GM18520 (cell line): ENCODE data around the gene CLIP1.

ENCODE experiments used
- ATAC-seq: cut with Tn5 transposase; IDR thresholded peaks from one replicate; pipeline ENCODE4 v1.9.1; 2021; ENCODE audit not compliant: unreplicated experiment

The CLIP1 gene

DNA sequence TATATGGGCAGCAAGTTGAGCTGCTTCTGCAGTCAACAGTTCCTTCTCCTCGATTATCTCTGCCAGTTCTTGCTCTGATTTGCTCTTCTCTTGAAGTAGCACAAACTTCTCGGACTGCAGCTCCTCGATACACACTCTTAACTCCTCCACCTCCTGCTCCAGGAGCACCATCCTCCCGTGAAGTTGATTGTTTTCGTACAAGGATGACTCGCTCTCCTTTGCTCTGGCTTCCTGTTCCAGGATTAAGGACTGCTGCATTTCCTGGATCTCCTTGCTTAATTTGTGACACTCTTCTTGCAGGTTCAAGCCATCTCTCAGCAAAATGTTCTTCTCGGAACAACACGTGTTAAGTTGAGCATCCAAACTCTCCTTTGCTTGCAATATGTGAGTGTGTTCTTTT, 100.0 kb downstream of the CLIP1 start:
- no peak for ATAC-seq

DNA sequence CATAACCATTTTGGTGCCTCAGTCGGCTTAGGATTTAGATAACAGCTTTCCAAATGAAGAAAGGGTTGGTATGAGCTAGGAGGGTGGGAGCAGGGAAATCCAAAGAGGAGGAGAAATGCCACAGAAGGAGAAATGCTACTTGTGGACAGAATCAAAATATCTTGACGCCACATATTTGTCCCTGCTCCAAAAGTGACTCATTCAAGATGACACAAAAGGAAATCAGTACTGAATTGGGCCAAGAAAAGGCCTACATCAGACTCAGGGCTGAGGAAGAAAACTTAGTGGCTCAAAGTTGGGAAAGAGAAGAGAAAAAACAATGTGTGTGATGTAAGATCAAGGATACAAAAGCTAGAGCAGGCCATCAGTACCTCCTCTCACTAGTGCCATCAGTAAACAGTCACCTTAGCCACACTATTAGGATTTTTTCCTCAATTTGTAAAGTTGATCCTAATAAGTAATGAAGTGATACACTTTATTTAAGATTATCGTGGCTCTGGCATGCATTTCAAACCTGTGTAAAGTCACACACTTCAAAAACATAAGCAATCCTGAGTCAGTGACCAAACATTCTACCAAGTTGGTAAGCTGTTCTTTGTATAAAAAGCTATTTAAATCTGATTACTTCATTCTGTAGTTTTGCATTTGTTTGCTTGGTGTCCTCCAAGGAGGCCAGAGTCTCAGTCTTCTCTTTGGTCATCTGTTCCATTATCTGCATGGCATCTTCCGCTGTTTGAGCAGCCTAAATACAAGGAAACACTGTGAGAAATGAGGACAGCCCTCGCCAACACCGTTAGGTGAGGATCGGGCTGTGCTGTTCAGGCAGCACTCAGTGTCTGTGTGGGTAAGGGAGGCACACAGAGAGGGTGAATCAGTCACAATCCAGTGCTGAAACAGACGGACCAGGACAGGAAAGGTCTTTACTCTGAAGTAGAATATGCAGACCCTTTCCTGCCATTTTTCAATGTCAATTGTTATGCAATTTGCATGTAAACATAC, 103.6 kb downstream of the CLIP1 start:
- no peak for ATAC-seq

DNA sequence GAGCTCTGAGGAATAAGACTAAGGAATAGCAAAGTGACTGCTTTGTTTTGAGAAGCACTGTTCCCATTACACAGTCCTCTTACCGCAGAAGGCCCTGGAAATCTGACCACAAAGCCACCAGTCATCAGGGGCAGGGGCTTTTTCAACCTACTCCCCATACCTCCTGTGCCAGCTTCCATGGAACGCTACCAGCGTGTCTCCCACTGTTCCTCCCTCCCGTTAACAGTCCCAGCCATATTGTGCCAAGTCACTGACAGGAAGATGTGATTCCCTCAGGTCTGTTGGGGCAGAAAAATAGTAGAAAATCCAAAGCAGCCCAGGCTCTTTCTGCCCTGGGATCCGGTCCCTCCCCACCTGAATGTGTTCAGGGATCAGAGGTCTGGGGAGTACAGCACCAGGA, 109.5 kb downstream of the CLIP1 start:
- ATAC-seq, result no peak

DNA sequence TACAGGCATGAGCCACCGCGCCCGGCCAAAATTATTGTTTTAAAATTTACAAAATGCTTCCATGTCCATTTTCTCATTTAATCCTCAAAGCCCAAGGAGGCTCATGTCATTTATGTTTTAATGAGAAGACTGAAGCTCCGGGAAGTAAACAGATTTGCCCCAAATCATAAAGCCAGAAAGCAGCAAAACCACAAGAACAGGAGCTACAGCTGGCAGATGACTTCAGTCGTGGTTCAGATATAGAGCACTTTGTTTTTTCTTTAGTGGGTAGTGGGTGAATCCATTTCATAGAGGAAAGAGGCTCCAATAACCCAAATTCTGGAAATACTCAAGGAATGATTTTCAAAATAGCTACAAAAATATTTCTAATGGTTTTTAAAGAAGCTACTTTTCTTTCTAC, 110.8 kb downstream of the CLIP1 start:
- ATAC-seq, result no peak

DNA sequence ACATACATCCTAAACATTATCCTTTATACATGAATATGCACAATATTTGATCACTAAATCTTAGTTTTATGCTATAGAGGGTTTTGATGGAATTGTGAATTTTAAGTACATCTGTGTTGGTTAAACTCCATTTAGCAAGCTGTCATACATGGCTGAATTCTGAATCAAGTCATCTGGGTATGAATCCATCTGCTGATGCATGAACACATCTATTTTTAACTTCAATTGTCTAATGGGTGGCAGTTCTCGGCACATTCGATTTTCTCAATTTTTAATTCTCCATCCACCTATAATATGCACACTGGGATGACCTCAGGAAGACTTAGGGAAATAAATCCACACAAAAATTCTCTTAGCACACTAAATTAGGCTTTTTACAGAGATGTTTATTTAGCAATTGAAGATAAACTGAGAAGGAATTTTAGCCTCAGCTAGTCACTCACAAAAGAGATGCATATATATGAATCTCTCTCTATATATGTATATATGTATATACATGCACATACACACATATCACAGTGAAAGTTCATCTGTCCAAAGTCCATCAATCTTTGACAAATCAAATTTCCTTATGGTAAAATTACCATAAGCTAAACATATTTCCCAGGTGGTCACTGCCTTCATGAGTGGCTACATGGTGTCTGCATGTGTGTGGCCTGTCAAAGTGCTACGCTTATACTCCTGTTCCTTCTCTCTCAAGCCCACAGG, 111.7 kb downstream of the CLIP1 start:
- no peak for ATAC-seq

DNA sequence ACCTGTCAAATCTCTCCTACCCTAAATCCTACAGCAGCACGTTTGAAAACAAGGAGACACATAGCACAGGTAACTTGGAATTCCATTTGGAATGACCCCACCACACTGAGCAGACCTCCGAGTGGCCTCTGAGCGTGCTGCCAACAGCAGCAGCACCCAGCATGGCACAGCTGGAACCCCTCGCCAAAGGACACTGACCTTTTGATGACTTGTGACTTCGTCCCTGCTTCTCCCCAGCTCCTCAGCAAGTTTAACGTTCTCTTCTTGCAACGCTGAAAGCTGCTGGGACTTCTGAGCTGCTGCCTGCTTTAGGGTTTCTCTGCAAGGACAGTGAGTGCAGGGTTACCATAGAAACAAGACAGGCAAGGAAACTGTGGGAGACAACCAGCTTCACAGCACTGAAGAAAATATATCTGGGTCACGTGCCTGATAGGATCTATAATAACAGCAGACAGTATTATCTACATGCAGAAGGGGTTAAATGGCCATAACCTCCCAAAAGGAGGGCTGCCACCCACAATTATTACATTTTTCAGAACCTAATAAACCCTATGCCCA, 112.8 kb downstream of the CLIP1 start:
- ATAC-seq, result no peak

DNA sequence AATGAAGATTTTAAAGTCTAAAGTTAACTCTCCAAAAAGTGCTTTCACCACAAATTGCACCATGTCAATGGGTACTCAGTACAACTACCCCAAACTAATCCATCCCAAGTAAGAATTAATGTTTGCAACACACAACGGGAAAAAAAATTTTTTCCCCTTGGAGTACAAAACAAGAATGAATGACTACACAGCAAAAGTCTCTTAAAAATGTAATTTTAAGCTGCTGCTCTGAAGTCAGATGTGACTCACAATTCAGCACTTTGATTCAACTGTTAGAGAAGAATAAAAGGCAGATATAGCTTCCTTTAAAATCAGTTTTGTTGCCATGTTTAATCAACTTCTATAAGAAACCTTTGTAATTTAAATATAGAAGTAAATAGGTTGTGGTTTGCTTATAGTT, 113.7 kb downstream of the CLIP1 start:
- ATAC-seq, result no peak

DNA sequence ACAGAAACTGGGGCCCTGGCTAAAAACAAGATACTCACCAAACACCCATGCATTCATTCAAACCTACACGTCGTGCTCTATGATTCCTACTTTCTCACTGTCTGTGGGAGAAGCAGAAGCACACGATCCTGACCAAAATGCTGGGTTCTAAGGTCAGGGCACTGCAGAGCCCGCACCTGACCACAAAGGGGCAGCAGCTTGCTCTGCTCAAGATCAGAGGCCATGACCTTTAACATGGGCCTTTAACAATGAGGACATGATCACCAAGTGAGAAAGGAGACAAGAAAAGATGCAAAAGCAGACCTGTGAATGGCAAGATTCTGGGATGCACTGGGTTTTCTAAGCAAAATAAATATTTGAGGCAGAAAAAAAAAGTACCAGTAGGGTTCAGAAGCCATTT, 116.1 kb downstream of the CLIP1 start:
- ATAC-seq, result no peak

DNA sequence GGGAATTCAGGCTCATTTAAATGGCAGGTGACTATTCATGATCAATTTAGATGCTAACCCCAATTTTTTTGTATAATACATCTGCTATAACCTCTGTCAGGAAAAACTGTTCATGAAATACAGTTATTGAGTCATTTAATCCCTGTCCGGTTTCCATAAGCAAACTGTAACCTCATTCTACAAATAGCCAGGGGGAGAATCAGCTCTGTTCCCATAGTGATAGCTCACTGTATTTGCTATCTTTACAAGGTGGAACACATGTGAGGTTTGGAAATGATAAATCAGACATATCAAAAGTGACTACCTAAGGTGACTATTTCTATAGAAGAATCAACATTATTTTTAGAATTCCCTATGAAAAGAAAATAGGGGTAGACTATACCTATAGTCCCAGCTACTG, 117.5 kb downstream of the CLIP1 start:
- no peak for ATAC-seq

DNA sequence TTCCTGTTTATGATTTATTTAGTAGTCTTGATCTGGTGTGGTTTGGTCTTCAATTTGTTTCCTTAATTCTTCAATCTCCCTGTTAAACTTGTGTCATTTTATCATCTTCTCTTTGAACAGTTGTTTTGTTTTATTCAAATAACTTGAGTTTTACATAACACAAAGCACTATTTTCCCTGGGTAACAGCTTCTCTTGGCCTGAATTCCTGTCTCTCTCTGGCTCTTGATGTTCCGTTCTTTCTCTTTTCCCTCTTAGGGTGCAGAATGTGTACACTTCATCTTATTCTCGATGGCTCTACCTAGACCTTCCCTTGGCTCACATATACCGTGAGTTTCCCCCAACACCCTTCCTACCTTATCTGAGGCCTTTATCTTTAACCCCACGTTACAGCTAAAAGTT, 119.4 kb downstream of the CLIP1 start:
- no peak for ATAC-seq

DNA sequence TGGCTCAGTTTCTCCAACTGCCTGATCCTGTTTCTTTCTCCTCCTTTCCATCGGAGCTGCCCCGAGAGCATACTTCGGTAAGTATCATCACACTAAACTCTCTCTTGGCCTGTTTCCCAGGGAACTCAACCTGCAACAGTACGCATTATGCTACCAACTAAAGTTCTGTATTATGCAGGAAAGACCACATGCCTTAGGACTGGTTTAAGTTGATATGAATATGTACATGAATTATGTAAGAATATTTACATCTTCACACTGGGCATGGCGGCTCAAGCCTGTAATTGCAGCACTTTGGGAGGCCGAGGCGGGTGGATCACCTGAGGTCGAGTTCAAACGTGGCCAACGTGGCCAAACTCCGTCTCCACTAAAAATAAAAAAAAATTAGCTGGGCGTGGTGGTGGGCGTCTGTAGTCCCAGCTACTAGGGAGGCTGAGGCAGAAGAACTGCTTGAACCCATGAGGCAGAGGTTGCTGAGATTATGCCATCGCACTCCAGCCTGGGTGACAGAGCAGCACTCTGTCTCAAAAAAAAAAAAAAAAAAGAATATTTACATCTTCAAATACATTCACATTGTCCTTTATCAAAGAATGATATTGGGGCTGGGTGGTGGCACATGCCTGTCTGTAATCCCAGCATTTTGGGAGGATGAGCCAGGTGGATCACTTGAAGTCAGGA, 124.3 kb downstream of the CLIP1 start:
- no peak for ATAC-seq

DNA sequence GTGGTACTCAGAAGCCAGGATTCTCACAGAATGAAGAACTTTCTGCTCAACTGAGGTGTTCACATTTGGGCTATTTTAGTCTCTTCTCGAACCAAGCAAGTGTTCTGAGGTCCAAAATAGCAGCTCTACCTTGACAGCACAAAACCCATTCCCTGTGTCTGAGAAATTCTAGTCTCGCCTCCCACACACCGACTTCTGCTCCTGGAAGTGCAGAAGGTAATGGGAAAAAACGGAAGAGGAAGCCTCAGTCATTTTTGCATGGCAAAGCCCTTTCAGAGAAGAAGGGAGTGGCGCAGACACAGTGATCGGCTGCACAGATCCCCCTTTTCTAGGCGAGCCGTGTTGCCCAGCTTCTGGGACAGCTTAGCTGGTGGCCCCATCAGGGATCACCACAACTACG, 125.0 kb downstream of the CLIP1 start:
- no peak for ATAC-seq

DNA sequence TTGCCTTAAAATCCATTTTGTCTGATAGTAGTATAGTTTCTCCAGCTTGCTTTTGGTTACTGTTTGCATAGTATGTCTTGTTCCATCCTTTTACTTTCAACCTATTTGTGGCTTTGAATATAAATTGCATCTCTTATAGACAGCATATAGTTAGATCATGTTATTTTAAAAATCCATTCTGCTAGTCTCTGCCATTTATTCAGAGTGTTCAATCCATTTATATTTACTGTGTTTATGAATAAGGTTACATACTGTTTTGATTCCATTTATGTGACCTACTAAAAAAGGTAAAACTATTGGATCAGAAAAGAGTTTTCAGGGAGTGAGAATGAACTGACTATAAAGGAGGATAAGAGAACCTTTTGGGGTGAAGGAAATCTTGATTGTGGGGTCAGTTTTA, 126.6 kb downstream of the CLIP1 start:
- no peak for ATAC-seq

DNA sequence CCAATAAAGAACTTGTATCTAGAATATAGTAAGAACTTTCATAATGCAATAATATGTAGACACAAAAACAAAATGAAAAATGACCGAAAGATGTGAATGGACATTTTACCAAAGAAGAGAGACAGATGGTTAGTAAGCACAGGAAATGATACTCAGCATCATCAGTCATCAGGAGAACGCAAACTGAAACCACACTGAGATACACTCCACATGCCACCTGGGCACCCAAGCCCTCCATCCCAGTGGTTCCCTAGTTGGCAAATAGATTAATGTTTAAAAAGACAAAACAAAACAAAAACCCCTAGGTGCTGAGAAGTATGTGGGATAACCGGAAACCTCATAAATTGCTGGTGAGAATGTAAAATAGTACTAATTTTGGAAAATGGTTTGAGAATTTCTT, 129.4 kb downstream of the CLIP1 start:
- no peak for ATAC-seq

DNA sequence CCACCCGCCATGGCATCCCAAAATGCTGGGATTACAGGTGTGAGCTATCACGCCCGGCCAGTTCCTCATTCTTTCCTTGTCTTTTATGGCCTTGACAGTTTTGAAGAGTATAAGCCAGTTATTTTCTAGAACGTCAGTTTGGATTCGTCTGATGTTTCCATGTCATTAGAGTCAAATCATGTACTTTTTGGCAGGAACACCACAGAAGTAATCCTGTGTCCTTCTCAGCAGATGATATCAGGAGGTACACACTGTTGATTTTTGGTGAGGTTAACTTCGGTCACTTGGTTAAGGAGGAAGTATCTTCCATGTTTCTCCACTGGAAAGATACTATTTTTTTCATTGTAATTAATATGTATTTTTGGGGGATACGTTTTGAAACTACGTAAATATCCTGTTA, 131.0 kb downstream of the CLIP1 start:
- ATAC-seq, result no peak

DNA sequence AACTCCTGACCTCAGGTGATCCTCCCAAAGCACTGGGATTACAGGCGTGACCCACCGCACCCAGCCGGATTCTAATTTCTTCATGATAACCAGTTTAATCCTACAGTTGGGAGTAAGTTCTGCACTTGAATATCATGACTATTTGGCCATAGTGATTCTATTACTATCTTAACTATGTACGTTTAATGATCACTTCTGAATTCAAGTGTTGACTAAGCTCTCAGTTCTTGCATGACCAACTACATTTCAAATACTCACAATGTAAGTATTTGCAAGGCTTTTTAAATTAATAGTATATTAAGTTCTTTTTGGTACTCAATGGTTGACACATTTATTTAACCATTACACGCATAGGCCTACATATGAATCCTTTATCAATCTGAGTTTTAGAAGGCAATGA, 138.8 kb downstream of the CLIP1 start:
- ATAC-seq, result no peak

DNA sequence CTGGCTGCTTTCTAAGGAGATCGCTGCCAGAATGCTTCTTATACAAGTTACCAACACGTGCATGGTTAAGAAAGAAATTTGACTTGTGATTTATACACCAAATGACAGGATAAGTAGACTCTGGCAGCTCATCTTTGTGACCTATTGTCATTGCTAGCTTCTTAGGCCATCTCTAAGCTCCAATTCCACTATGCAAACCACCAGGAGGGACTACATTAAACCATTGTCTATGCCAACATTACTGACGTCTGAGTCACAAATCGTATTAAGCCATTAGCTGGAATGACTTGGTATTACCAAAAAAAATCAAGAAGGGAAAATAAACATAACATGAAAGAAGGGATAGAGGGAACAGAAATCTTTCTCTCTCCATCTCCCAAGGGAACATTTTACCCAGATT, 140.4 kb downstream of the CLIP1 start:
- no peak for ATAC-seq

DNA sequence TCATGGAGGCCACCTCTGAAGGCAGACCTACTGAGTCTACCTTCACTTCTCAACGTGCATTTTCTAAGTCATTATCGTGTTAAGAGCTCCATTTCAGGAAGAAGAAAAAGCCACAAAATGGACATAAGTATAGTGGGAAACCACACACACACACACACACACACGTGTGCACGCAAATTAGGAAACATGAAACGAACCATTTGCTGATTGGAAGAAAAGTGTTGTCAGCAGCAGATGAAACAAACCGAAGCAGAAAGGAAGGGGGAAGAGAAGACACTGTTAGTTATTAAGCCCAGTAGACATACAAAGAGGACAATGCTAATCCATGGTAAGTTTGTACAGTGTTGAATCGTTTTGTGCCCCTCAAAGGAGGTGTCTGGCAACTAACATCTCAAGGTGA, 146.2 kb downstream of the CLIP1 start:
- no peak for ATAC-seq

DNA sequence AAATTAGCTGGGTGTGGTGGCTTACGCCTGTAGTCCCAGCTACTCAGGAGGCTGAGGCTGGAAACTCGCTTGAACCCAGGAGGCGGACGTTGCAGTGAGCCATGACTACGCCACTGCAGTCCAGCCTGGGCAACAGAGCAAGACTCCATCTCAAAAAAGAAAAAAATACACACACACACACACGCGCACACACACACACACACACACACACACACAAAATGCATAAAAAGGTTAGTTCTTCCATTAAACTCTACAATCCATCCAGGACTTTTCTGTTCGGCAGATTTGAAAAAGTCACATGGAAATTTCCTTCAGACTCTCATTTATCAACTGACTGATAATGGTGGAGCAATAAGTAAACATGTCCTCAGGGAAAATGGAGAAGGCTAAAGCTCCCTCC, 147.0 kb downstream of the CLIP1 start:
- no peak for ATAC-seq

DNA sequence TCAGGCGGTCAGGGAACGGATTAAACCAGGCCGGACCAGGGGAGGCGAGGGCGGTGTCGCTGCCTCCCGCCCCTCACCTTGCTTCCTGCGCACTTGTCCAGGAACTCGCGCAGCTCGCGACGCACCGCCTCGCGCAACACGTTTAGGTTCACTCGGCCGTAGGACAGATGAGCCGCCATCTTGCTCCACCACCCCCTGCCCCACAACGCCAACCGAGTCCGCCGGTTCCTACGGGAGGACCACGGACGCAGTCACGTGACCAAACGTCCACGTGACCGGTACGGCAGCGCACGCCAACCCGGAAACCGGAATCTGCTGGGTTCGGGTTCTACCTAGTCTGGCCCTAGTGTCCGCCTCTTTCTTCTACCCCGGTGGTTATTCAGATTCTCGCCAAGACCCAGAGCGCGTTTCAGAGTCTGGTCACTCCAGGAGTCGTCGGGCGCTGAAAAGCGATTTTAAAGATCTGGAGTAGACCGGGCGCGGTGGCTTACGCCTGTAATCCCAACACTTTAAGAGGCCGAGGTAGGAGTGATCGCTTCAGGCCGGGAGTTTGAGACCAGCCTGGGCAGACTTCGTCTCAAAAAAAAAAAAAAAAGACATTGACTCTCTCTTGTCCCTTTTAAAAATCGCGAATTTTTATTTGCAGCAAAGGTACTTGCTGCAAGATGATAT, 156.1 kb downstream of the CLIP1 start, which contains the start of gene VPS33A:
TSS of gene VPS33A (minus strand) at position 265 of the 672 bp plus-strand sequence. CDS start at position 179, 86 bp downstream.
- peak; percentile 88 for ATAC-seq

DNA sequence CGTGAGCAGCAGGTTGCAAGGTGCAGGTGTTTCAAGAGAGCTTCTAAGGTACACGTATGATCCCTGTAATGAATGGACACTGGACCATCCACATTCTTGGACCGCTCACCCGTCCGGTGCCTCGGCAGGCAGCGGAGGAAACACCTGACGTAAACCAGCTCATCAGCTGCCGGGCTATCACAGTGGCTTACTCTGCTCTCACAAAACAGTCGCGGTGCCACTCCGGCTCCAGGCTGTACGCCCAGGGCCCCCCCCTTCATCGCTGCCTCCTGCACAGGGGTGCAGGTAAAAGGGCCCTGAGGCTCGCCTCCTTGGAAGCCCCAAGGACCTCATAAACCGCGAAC, 156.6 kb downstream of the CLIP1 start:
- peak; percentile 18 for ATAC-seq
